ENCODE results near the gene ITGAX. TPM values are rescaled to one million over a fixed set of nuclear protein-coding genes. Genes with fewer than 3 reads are reported as not detected.

The ITGAX gene
- total and polyA plus RNA-seq, 4 donors: 1.1 to 9.6 (median 1.9) TPM

DNA sequence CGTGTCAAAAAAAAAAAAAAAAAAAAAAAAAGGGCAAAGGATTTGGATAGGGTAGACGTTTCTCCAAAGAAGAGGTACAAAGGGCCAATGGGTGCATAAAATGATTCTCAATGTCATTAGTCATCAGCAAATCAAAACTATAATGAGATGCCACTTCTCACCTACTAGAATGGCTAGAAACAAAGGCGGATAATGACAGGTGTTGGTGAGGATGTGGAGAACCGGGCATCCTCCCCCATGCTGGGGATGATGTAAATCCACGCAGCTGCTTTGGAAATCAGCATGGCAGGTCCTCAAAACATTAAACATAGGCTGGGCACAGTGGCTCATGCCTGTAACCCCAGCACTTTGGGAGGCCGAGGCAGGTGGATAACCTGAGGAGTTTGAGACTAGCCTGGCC is 9.4 kb downstream of the ITGAX start:
- no peak for TF ChIP-seq FOXA1 (IDR thresholded peaks at IDR 0.05)
- no peak overlapping the region for H3K4me3 ChIP-seq (ENCODE audit: low read depth in 1 of 3, low read length in 3 of 3)
- 76% methylated on average over 6 of the region's 6 CpGs for WGBS
- H3K4me1 ChIP-seq (ENCODE audit: control insufficient read depth in 4 of 4, insufficient read depth in 4 of 4, low read length in 3 of 4): no peaks in the 10 kb centered on the region
- no peaks in the 10 kb centered on the region for H3K27me3 ChIP-seq (ENCODE audit: control insufficient read depth in 4 of 4, insufficient read depth in 4 of 4, low read length in 3 of 4)
- DNase-seq (ENCODE audit: low spot score): no peak
- no peaks in the 10 kb centered on the region for H3K9me3 ChIP-seq (ENCODE audit: control insufficient read depth in 4 of 4, low read length in 3 of 4)
- H3K36me3 ChIP-seq (ENCODE audit: control insufficient read depth in 4 of 4, insufficient read depth in 3 of 4, low read depth in 1 of 4, low read length in 3 of 4): no peaks in the 10 kb centered on the region
- H3K27ac ChIP-seq (ENCODE audit: low read depth in 1 of 2, low read length in 2 of 2): no peak overlapping the region
- no peak overlapping the region for H3K9ac ChIP-seq (ENCODE audit: low read depth in 1 of 2, low read length in 2 of 2)

DNA sequence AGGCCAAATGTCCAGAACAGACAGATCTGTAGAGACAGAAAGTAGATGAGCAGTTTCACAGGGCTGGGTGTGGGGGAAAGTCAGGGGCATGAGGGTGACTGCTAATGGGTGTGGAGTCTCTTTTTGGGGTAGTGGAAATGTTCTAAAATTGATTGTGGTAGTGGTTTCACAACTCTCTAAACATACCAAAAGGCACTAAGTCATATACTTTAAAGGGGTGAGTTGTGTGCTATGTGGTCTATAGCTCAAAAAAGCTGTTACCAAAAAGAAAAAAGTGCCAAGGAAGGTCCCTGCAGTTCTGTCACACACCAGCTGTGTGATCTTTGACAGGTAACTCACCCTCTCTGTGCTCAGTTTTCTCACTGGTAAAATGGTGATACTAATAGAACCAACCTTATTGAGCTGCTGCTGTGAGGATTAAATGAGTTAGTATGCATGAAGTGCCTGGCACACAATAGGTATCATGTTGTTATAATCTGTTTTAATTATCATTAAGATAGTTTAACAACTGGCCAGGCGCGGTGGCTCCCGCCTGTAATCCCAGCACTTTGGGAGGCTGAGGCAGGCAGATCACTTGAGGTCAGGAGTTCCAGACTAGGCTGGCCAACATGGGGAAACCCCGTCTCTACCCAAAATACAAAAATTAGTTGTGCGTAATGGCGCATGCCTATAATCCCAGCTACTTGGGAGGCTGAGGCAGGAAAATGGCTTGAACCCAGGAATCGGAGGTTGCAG is 10.3 kb downstream of the ITGAX start:
- TF ChIP-seq, protein P1, sequence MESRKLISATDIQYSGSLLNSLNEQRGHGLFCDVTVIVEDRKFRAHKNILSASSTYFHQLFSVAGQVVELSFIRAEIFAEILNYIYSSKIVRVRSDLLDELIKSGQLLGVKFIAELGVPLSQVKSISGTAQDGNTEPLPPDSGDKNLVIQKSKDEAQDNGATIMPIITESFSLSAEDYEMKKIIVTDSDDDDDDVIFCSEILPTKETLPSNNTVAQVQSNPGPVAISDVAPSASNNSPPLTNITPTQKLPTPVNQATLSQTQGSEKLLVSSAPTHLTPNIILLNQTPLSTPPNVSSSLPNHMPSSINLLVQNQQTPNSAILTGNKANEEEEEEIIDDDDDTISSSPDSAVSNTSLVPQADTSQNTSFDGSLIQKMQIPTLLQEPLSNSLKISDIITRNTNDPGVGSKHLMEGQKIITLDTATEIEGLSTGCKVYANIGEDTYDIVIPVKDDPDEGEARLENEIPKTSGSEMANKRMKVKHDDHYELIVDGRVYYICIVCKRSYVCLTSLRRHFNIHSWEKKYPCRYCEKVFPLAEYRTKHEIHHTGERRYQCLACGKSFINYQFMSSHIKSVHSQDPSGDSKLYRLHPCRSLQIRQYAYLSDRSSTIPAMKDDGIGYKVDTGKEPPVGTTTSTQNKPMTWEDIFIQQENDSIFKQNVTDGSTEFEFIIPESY (IDR thresholded peaks at IDR 0.05): no peak
- no peak for TF ChIP-seq FOXA1 (IDR thresholded peaks at IDR 0.05)
- no peak for TF ChIP-seq HNF4G (IDR thresholded peaks at IDR 0.05)
- no peak for TF ChIP-seq RXRA (IDR thresholded peaks at IDR 0.05)
- Histone ChIP-seq H3K4me3 (ENCODE audit: low read depth in 1 of 3, low read length in 3 of 3) (no peak overlapping the region), H3K27ac (ENCODE audit: low read depth in 1 of 2, low read length in 2 of 2) (no peak overlapping the region), H3K9me3 (ENCODE audit: control insufficient read depth in 4 of 4, low read length in 3 of 4) (no peaks in the 10 kb centered on the region), H3K9ac (ENCODE audit: low read depth in 1 of 2, low read length in 2 of 2) (no peak overlapping the region), H3K4me1 (ENCODE audit: control insufficient read depth in 4 of 4, insufficient read depth in 4 of 4, low read length in 3 of 4) (no peaks in the 10 kb centered on the region), H3K36me3 (ENCODE audit: control insufficient read depth in 4 of 4, insufficient read depth in 3 of 4, low read depth in 1 of 4, low read length in 3 of 4) (no peaks in the 10 kb centered on the region), H3K27me3 (ENCODE audit: control insufficient read depth in 4 of 4, insufficient read depth in 4 of 4, low read length in 3 of 4) (no peaks in the 10 kb centered on the region)
- DNase-seq (ENCODE audit: low spot score): no peak
- 89% methylated on average over 7 of the region's 7 CpGs for WGBS

DNA sequence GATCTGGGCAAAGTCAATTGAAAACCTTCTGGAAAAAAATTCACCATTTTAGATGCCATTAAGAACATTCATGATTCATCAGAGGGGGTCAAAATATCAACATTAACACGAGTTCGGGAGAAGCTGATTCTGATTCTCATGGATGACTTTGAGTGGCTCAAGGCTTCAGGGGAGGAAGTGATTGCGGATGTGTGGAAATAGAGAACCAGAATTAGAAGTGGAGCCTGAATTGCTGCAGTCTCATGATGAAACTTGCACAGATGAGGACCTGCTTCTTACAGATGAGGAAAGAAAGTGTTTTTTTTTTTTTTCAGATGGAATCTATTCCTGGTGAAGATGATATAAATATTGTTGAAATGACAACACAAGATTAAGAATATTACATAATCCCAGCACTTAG is 12.9 kb downstream of the ITGAX start:
- no peak for DNase-seq (ENCODE audit: low spot score)
- no peaks in the 10 kb centered on the region for H3K4me1 ChIP-seq (ENCODE audit: control insufficient read depth in 4 of 4, insufficient read depth in 4 of 4, low read length in 3 of 4)
- no peak overlapping the region for H3K4me3 ChIP-seq (ENCODE audit: low read depth in 1 of 3, low read length in 3 of 3)

More for the DNA sequence above, 12.9 kb downstream of the ITGAX start:
- H3K36me3 ChIP-seq (ENCODE audit: control insufficient read depth in 4 of 4, insufficient read depth in 3 of 4, low read depth in 1 of 4, low read length in 3 of 4): no peaks in the 10 kb centered on the region
- no peak overlapping the region for H3K27ac ChIP-seq (ENCODE audit: low read depth in 1 of 2, low read length in 2 of 2)
- H3K27me3 ChIP-seq (ENCODE audit: control insufficient read depth in 4 of 4, insufficient read depth in 4 of 4, low read length in 3 of 4): no peaks in the 10 kb centered on the region
- TF ChIP-seq GABPA (IDR thresholded peaks at IDR 0.05 in 1 of 2, conservative IDR thresholded peaks at IDR 0.05 in 1 of 2) (no peak), NR2F2 (IDR thresholded peaks at IDR 0.05) (no peak), HNF4A (conservative IDR thresholded peaks at IDR 0.05) (no peak), YY1 (IDR thresholded peaks at IDR 0.05) (no peak), FOXA1 (IDR thresholded peaks at IDR 0.05) (no peak), RAD21 (IDR thresholded peaks at IDR 0.05) (no peak), JUND (IDR thresholded peaks at IDR 0.05) (no peak), EGR1 (IDR thresholded peaks at IDR 0.05; ENCODE audit: low read depth in 2 of 2) (no peak)
- TF ChIP-seq, protein P1 (IDR thresholded peaks at IDR 0.05): no peak
- TF ChIP-seq, protein P2, sequence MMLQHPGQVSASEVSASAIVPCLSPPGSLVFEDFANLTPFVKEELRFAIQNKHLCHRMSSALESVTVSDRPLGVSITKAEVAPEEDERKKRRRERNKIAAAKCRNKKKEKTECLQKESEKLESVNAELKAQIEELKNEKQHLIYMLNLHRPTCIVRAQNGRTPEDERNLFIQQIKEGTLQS (IDR thresholded peaks at IDR 0.05): no peak
- TF ChIP-seq, protein P3, sequence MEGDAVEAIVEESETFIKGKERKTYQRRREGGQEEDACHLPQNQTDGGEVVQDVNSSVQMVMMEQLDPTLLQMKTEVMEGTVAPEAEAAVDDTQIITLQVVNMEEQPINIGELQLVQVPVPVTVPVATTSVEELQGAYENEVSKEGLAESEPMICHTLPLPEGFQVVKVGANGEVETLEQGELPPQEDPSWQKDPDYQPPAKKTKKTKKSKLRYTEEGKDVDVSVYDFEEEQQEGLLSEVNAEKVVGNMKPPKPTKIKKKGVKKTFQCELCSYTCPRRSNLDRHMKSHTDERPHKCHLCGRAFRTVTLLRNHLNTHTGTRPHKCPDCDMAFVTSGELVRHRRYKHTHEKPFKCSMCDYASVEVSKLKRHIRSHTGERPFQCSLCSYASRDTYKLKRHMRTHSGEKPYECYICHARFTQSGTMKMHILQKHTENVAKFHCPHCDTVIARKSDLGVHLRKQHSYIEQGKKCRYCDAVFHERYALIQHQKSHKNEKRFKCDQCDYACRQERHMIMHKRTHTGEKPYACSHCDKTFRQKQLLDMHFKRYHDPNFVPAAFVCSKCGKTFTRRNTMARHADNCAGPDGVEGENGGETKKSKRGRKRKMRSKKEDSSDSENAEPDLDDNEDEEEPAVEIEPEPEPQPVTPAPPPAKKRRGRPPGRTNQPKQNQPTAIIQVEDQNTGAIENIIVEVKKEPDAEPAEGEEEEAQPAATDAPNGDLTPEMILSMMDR (IDR thresholded peaks at IDR 0.05; ENCODE audit: low read depth, low read length, missing input control): no peak
- TF ChIP-seq, protein P4, sequence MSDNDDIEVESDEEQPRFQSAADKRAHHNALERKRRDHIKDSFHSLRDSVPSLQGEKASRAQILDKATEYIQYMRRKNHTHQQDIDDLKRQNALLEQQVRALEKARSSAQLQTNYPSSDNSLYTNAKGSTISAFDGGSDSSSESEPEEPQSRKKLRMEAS (IDR thresholded peaks at IDR 0.05): no peak
- TF ChIP-seq, protein P5, sequence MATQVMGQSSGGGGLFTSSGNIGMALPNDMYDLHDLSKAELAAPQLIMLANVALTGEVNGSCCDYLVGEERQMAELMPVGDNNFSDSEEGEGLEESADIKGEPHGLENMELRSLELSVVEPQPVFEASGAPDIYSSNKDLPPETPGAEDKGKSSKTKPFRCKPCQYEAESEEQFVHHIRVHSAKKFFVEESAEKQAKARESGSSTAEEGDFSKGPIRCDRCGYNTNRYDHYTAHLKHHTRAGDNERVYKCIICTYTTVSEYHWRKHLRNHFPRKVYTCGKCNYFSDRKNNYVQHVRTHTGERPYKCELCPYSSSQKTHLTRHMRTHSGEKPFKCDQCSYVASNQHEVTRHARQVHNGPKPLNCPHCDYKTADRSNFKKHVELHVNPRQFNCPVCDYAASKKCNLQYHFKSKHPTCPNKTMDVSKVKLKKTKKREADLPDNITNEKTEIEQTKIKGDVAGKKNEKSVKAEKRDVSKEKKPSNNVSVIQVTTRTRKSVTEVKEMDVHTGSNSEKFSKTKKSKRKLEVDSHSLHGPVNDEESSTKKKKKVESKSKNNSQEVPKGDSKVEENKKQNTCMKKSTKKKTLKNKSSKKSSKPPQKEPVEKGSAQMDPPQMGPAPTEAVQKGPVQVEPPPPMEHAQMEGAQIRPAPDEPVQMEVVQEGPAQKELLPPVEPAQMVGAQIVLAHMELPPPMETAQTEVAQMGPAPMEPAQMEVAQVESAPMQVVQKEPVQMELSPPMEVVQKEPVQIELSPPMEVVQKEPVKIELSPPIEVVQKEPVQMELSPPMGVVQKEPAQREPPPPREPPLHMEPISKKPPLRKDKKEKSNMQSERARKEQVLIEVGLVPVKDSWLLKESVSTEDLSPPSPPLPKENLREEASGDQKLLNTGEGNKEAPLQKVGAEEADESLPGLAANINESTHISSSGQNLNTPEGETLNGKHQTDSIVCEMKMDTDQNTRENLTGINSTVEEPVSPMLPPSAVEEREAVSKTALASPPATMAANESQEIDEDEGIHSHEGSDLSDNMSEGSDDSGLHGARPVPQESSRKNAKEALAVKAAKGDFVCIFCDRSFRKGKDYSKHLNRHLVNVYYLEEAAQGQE (IDR thresholded peaks at IDR 0.05): no peak
- 75% methylated on average over 3 of the region's 3 CpGs for WGBS
- H3K9ac ChIP-seq (ENCODE audit: low read depth in 1 of 2, low read length in 2 of 2): no peak overlapping the region
- H3K9me3 ChIP-seq (ENCODE audit: control insufficient read depth in 4 of 4, low read length in 3 of 4): no peaks in the 10 kb centered on the region

All from liver (tissue), 9 donors.